Lower lobe of right lung (tissue), 2 donors: ENCODE measurements around the gene NUB1. TPM values are rescaled to one million over a fixed set of nuclear protein-coding genes. Genes with fewer than 3 reads are reported as not detected.

Experiments used
- ATAC-seq, 2 donors: fragments of 200-7000 bp; cut with Tn5 transposase; one replicate each; pipeline ENCODE4 v1.9.1; 2020 to 2022; ENCODE audit warnings: mild to moderate bottlenecking in 2 of 2, moderate library complexity in 2 of 2
- DNase-seq: peaks from one replicate; pipeline ENCODE4 v3.0.0-alpha.2; 2020
- H3K27ac ChIP-seq: fragments of 200-600 bp; one replicate; pipeline ENCODE4 v1.8.0; 2022
- H3K27me3 ChIP-seq: fragments of 200-600 bp; one replicate; pipeline ENCODE4 v1.8.0; 2022; ENCODE audit warnings: low read depth
- H3K36me3 ChIP-seq: fragments of 200-600 bp; one replicate; pipeline ENCODE4 v1.8.0; 2022; ENCODE audit warnings: mild to moderate bottlenecking
- H3K4me1 ChIP-seq: fragments of 200-600 bp; one replicate; pipeline ENCODE4 v1.8.0; 2022
- H3K4me3 ChIP-seq: fragments of 200-600 bp; one replicate; pipeline ENCODE4 v1.8.0; 2022; ENCODE audit warnings: mild to moderate bottlenecking
- H3K9me3 ChIP-seq: fragments of 200-600 bp; one replicate; pipeline ENCODE4 v1.8.0; 2022
- intact Hi-C: fragments of 100-400 bp; cut with DNase I; formaldehyde crosslinking; loops from one replicate; pipeline ENCODE4 v1.11.0; 2022
- total RNA-seq: library from RNA; stranded (reverse); fragmentation: NEBNext Ultra II Directional; extraction: Animal tissue kit (Norgen Biotek cat#: 25700); gene quantifications from one replicate; pipeline ENCODE4 v1.2.1, GENCODE V29; 2021
- TF ChIP-seq, protein P1 (sequence below): fragments of 200-600 bp; IDR thresholded peaks from one replicate; pipeline ENCODE4 v1.8.0; 2022; ENCODE audit warnings: antibody characterized with exemption, mild to moderate bottlenecking
- donor health status: DM: no; HTN: yes; CAD: no; lungs with severe emphysema.

Gene NUB1
- total RNA-seq, 1 donor from 2014 or later: 53.7 TPM

DNA sequence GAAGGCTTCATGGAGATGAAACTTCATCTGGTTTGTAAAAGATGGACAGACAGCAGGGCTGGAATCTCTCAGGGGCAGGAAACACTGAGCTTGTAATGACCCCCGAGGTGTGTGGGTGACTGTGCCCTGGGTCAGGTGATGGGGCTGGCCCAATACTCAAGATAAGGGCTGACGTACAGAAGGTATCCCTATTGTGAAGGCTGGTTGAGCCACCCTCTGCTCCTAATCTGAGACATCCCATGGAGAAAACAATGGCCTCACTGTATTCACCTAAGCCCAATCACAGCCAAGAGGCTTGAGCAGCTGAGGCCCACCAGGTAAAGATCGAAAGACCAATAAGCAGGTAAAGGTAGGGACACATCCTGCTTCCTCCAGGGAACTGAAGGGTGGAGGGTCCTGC lies 34.8 kb upstream of the NUB1 start:
- Histone ChIP-seq H3K9me3 (peaks cover 4% of the 10 kb centered on the region), H3K4me1 (peaks cover 16% of the 10 kb centered on the region), H3K4me3 (no peak overlapping the region), H3K27me3 (peaks cover 31% of the 10 kb centered on the region), H3K27ac (no peak overlapping the region), H3K36me3 (no peaks in the 10 kb centered on the region)
- DNase-seq: no peak
- ATAC-seq: no peak
- TF ChIP-seq, protein P1, sequence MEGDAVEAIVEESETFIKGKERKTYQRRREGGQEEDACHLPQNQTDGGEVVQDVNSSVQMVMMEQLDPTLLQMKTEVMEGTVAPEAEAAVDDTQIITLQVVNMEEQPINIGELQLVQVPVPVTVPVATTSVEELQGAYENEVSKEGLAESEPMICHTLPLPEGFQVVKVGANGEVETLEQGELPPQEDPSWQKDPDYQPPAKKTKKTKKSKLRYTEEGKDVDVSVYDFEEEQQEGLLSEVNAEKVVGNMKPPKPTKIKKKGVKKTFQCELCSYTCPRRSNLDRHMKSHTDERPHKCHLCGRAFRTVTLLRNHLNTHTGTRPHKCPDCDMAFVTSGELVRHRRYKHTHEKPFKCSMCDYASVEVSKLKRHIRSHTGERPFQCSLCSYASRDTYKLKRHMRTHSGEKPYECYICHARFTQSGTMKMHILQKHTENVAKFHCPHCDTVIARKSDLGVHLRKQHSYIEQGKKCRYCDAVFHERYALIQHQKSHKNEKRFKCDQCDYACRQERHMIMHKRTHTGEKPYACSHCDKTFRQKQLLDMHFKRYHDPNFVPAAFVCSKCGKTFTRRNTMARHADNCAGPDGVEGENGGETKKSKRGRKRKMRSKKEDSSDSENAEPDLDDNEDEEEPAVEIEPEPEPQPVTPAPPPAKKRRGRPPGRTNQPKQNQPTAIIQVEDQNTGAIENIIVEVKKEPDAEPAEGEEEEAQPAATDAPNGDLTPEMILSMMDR: no peak
- intact Hi-C loops: no loop called here

DNA sequence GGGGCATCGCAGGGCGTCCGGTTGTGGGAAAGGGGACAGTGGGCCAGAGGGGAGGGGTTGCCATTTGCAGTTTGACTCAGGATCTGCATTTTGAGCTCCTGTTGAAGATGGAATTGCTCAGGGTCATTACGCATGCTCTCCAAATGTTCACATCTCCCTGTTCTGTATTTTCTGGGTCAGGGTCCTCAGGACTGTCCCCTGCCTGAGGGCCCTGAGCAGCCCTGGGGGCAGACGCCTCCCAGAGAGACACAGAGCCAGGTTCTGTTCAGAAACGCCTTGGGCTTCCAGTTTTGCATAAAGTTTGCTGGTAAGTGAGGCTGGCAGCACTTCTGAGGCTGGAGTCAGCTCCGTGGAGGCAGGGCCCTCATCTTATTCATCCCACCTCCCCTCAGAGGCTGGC lies 34.1 kb upstream of the NUB1 start:
- H3K9me3 ChIP-seq: peaks cover 4% of the 10 kb centered on the region
- DNase-seq (no peak), ATAC-seq (no peak)
- H3K27me3 ChIP-seq: peaks cover 25% of the 10 kb centered on the region
- H3K4me3 ChIP-seq: no peak overlapping the region
- TF ChIP-seq, protein P1: no peak
- H3K27ac ChIP-seq: no peak overlapping the region
- intact Hi-C loops: no loop called here
- no peaks in the 10 kb centered on the region for H3K36me3 ChIP-seq
- H3K4me1 ChIP-seq: peaks cover 16% of the 10 kb centered on the region

DNA sequence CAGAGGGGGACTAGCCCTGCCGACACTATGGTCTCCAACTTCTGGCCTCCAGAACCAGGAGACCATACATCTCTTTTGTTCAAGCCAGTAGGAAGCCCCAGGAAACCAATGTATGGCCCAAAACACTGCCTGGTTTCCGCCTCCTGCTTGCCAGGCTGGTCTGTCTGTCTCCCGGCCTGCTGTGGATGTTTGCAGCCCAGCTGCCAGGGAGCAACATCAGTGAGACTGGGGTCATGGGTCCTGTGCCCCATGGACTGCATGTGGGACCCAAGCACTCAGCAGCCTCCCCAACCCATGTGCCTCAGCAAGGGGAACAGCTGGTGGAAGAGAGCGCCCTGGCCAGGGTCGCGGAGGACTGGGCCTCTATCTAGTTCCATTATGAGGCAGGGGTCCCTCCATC lies 33.4 kb upstream of the NUB1 start:
- ATAC-seq: no peak
- no peak for DNase-seq
- no peak overlapping the region for H3K27ac ChIP-seq
- TF ChIP-seq, protein P1: no peak
- no peak overlapping the region for H3K4me3 ChIP-seq
- intact Hi-C loops: no loop called here
- no peaks in the 10 kb centered on the region for H3K36me3 ChIP-seq
- H3K4me1 ChIP-seq: peaks cover 13% of the 10 kb centered on the region
- H3K9me3 ChIP-seq: peaks cover 4% of the 10 kb centered on the region
- H3K27me3 ChIP-seq: peaks cover 18% of the 10 kb centered on the region

DNA sequence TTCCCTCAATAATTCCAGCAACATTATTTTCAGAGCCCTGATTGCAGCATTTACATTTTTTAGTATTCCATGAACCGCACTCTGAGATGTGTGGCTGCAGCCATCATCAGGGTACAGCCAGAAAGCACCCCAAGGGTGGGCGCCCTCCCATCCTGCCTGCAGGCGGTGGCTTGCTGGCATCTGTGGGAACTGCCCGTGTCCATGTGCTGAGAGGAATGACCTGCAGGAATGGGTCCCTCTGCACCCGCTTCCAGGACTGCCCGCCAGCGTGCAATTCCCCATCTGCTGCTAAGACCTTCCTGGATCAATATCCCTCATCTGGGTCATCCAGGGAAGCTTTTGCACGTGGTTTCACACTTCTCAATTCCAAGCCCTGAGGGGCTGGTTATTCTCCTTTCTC lies 32.8 kb upstream of the NUB1 start:
- Histone ChIP-seq H3K9me3 (peaks cover 4% of the 10 kb centered on the region), H3K27me3 (peaks cover 14% of the 10 kb centered on the region), H3K4me1 (peaks cover 8% of the 10 kb centered on the region), H3K36me3 (no peaks in the 10 kb centered on the region), H3K27ac (no peak overlapping the region), H3K4me3 (no peak overlapping the region)
- ATAC-seq: no peak
- TF ChIP-seq, protein P1: no peak
- intact Hi-C loops: no loop called here
- no peak for DNase-seq

DNA sequence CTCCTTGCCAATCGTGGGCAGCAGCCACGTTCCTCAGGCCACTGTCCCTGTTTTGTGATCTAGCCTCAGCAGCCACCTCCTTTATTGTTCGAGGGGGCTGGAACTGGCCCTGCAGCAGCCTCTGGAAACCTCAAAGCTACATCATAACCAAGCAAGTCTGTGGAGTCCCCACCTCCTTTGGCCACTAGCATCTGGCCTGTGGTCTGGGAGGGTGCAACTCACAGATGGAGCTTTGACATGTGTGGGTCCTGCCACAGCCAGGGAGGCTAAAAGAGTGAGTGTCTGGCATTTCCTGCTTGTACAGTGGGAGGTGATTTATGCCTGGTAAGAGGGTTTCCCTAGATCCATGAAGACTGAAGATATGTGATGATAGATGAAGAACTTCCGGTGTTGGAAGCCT lies 32.3 kb upstream of the NUB1 start:
- intact Hi-C loops: no loop called here
- Histone ChIP-seq H3K27me3 (peaks cover 9% of the 10 kb centered on the region), H3K27ac (no peak overlapping the region), H3K36me3 (no peaks in the 10 kb centered on the region), H3K4me3 (no peak overlapping the region), H3K4me1 (peaks cover 6% of the 10 kb centered on the region), H3K9me3 (peaks cover 4% of the 10 kb centered on the region)
- ATAC-seq (peak; percentile 49 to 60), DNase-seq (no peak)
- TF ChIP-seq, protein P1: no peak

DNA sequence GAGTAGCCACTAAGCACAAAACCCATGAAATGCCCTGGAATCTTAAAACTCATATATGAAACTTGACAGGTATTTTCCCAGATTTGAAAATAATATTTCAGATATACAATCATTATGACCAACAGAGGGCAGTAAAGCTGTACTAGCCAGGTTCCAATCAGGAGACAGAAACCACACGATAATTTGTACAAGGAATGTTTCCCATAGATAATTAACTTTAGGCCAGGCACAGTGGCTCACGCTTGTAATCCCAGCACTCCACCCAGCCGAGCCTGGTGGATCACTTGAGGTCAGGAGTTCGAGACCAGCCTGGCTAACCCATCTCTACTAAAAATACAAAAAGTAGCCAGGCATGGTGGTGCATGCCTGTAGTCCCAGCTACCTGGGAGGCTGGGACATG lies 31.0 kb upstream of the NUB1 start:
- H3K9me3 ChIP-seq: peaks cover 4% of the 10 kb centered on the region
- TF ChIP-seq, protein P1: peak; percentile 34
- DNase-seq (no peak), ATAC-seq (no peak)
- H3K4me1 ChIP-seq: peaks cover 13% of the 10 kb centered on the region
- H3K27ac ChIP-seq: no peak overlapping the region
- H3K27me3 ChIP-seq: peaks cover 4% of the 10 kb centered on the region
- H3K4me3 ChIP-seq: no peak overlapping the region
- no peaks in the 10 kb centered on the region for H3K36me3 ChIP-seq
- intact Hi-C loops: no loop called here
